AG09319 (cell line): ENCODE measurements around the gene TNP2.
"Not testable (repeated sequence)": the region's sequence is repeated elsewhere in the genome, so short reads cannot be mapped to it uniquely, and the experiment has no call there.

Experiments used
- DNase-seq: peaks from one replicate; pipeline ENCODE4 v3.0.0-alpha.2; 2010; ENCODE audit warnings: low read depth; ENCODE audit errors: extremely low read depth
- CTCF ChIP-seq: IDR thresholded peaks from 2 replicates; pipeline ENCODE4 v1.5.1; 2011; ENCODE audit warnings: low read depth, mild to moderate bottlenecking, inconsistent platforms, low read length, moderate library complexity

The TNP2 gene

GRCh38 chr16:11231367-11231970 is 37.7 kb downstream of the TNP2 start:
- no peak for DNase-seq
- no peak for TF ChIP-seq CTCF

- DNase-seq: no peak
- TF ChIP-seq CTCF: no peak
Measured at GRCh38 chr16:11229906-11230305, 39.2 kb downstream of the TNP2 start.

GRCh38 chr16:11229432-11229831 is 39.7 kb downstream of the TNP2 start:
- DNase-seq: no peak
- no peak for TF ChIP-seq CTCF

GRCh38 chr16:11225677-11226549 is 43.2 kb downstream of the TNP2 start:
- no peak for DNase-seq

GRCh38 chr16:11224894-11225676 is 44.0 kb downstream of the TNP2 start:
- DNase-seq: no peak
- no peak for TF ChIP-seq CTCF

More at GRCh38 chr16:11225677-11226549, 43.2 kb downstream of the TNP2 start:
- no peak for TF ChIP-seq CTCF

GRCh38 chr16:11224096-11224893 is 44.8 kb downstream of the TNP2 start:
- DNase-seq: no peak
- TF ChIP-seq CTCF: no peak

- not testable (repeated sequence) for DNase-seq
Measured at GRCh38 chr16:11220507-11220906, 48.6 kb downstream of the TNP2 start.
